Activated T-helper 17 cell treated with anti-CD3 and anti-CD28 coated beads, Interleukin-2, amount 50 U/mL, for 72 hours (primary cell): Measurements from ENCODE around the gene ADAMTSL2. TPM values are rescaled to one million over a fixed set of nuclear protein-coding genes. Genes with fewer than 3 reads are reported as not detected.

Experiments
- ATAC-seq: fragments of 150-1000 bp; cut with Tn5 transposase; replicated peaks from 2 replicates; pipeline ENCODE4 v1.10.0; 2021; ENCODE audit warnings: mild to moderate bottlenecking, moderate library complexity
- H3K27ac Mint-ChIP-seq: one replicate; pipeline ENCODE4 v1.8.0; 2022; ENCODE audit warnings: mixed read lengths
- H3K27me3 Mint-ChIP-seq: one replicate; pipeline ENCODE4 v1.8.0; 2022; ENCODE audit warnings: mixed read lengths
- H3K36me3 Mint-ChIP-seq: one replicate; pipeline ENCODE4 v1.8.0; 2022; ENCODE audit warnings: low read depth, mild to moderate bottlenecking, mixed read lengths
- H3K4me1 Mint-ChIP-seq: one replicate; pipeline ENCODE4 v1.8.0; 2022; ENCODE audit warnings: mixed read lengths
- H3K4me3 Mint-ChIP-seq: one replicate; pipeline ENCODE4 v1.8.0; 2022; ENCODE audit warnings: mild to moderate bottlenecking, mixed read lengths
- H3K9me3 Mint-ChIP-seq: one replicate; pipeline ENCODE4 v1.8.0; 2022; ENCODE audit warnings: mixed read lengths
- total RNA-seq, 2 donors: library from RNA; stranded (reverse); gene quantifications; one replicate each; pipeline ENCODE4 v1.2.3, GENCODE V29; 2022

Gene ADAMTSL2
- total RNA-seq, 2 donors from 2014 or later = not detected

DNA sequence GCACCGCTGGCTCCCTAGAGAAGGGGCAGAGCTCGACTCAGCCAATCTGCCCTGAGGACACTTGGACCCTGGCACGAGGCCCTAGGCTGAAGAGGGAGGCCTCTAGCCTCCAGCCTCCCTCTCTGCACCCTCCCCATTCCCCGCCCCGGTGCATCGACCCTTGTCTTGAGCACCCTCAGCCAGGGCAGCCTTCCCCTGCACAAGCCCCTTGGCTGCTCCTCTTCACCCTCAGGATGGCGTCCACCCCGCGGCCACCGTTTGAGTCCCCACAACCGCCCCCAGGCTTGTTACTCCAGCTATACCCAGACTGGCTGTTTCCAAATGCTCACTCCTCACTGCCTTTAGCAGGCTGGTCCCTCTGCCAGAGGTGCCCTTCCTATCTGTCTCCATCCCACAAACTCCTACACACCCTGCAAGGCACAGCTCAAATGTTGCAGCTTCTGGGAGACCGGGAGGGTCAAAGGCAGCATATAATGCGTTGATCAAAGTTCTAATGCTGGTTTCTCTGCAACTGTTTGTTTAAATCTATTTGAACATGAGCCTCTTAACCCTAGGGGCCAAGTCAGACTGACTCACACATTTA, 81.2 kb downstream of the ADAMTSL2 start:
- Mint-ChIP-seq H3K4me1 (peaks cover 8% of the 10 kb centered on the region), H3K27me3 (peaks cover 17% of the 10 kb centered on the region), H3K4me3 (no peak overlapping the region), H3K9me3 (no peaks in the 10 kb centered on the region), H3K27ac (no peak overlapping the region), H3K36me3 (no peaks in the 10 kb centered on the region)
- no peak for ATAC-seq

DNA sequence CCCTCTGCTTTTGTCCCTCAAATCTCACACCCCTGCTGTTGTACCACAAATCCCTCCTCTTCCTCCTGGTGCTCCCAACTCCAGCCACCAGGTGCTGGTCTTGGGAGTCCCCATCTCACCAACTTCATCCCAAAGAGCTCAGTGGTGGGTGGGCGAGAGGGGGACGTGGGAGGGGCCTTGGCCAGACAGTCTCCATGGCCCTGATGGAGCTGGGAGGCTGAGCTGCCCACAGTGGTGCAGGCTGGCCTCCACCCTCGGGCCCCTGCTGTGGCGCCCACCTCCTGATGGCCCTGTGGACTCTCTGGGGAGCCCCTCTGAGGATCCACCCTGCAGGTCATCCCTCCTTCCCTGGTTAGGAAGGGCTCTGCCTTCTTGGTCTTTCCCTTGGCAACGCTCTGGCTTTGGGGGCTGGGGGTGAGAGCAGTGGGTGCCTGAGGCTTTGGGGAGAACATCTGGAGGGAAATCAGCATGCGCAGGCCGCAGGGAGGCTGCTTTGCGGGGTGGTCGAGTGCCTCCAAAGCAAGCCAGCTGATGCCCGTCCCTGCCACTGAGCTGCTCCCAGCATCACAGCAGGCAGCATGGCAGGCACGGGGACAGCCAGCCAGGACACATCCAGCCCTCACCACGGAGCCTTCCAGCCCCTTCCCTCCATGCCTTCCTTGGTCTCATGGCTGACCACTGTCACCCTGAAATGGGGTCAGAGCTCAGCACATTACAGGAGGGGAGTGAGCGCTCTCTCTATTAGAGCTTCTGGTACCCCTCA, 82.3 kb downstream of the ADAMTSL2 start:
- Mint-ChIP-seq H3K9me3 (no peaks in the 10 kb centered on the region), H3K27ac (no peak overlapping the region), H3K4me1 (peaks cover 12% of the 10 kb centered on the region), H3K27me3 (peaks cover 8% of the 10 kb centered on the region), H3K36me3 (no peaks in the 10 kb centered on the region), H3K4me3 (no peak overlapping the region)
- ATAC-seq = no peak

DNA sequence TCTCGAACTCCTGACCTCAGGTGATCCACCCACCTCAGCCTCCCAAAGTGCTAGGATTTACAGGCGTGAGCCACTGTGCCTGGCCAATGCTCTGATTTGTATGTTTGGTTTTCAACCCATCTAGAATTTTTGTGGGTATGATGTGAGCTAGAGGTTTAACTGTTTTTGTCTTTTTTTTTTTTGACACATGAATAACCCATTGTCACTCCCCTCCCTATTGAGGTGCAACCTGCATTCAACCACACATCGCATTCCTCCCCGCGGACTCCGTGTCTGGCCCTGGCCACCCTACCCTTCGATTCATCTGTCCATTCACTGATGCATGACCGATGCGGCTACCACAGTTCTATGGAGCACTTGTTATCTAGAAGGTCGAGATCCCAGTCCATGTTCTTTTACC, 84.2 kb downstream of the ADAMTSL2 start:
- no peak overlapping the region for H3K27ac Mint-ChIP-seq
- no peak for ATAC-seq

DNA sequence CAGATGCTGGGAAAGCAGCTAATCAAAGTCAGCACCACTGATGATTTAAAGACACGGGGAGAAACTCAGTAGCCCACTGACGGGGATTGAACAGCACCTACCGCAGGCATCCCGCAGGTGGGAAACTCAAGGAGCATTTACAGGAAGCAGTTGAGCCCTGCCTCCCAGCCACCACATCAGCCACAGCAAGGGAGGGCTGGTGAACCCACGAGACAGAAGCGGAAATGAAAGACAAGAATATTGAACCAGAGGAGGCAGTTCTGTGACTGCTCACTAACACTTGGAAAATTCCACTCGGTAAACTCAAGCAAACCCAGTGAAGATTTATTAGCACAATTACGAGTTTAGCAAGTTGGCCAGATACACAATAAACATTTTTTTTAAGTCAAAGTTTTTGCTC, 85.3 kb downstream of the ADAMTSL2 start:
- Mint-ChIP-seq H3K4me1 (peaks cover 12% of the 10 kb centered on the region), H3K27ac (peak overlapping the region; percentile 59), H3K27me3 (peaks cover 3% of the 10 kb centered on the region), H3K9me3 (no peaks in the 10 kb centered on the region), H3K36me3 (no peaks in the 10 kb centered on the region), H3K4me3 (peak overlapping the region; percentile 58)
- ATAC-seq = peak; percentile 83

More for the DNA sequence above, 84.2 kb downstream of the ADAMTSL2 start:
- Mint-ChIP-seq H3K4me1 (peaks cover 12% of the 10 kb centered on the region), H3K36me3 (no peaks in the 10 kb centered on the region), H3K4me3 (no peak overlapping the region), H3K27me3 (peaks cover 3% of the 10 kb centered on the region), H3K9me3 (no peaks in the 10 kb centered on the region)

DNA sequence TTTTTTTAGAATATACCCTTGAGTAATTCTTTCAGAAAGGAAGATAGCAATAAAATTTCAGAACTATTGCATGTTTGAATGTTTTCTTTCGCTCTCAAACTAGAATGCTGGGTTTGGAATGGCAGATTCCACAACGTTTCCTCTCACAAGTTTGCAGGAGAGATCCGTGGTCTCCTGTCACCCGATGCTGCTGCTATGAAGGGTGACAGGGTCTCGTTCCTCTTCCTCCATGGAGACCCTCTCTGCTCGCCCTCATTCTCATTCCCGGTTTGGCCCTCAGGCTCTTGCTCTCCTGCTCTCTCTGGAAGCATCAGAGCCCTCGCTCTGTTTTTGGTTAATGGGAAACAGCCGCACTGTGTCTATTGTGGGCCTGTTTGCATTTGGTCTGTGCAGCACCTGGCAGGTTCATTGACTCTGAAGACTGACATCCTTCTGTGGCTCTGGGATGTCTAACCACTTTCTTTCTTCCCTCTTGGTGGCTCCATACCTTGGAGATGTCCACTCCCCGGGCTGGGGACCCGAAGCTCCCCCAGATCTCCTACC, 87.3 kb downstream of the ADAMTSL2 start:
- H3K9me3 Mint-ChIP-seq = peaks cover 10% of the 10 kb centered on the region
- H3K27ac Mint-ChIP-seq = no peak overlapping the region
- no peak for ATAC-seq
- peaks cover 12% of the 10 kb centered on the region for H3K4me1 Mint-ChIP-seq
- H3K27me3 Mint-ChIP-seq = peaks cover 8% of the 10 kb centered on the region
- no peak overlapping the region for H3K4me3 Mint-ChIP-seq
- no peaks in the 10 kb centered on the region for H3K36me3 Mint-ChIP-seq

DNA sequence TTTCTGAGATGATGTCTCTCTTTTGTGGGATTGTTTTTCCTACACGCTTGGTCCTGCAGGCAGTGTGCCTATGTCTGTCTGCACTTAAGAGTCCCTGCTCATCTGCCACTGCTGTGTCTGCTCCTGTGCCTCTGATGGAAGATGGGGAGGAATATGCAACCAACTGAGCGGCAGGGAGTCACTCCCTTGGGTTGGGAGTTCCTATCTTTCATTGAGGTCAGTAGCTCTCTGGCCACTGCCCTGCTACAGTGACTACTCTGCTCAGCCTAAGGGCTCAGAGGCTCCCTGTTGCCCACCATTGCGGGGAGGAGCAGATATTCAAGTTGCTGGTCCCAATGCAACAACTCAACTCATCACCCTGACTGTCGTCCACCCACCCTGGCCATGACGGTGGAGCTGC, 88.1 kb downstream of the ADAMTSL2 start:
- Mint-ChIP-seq H3K36me3 (no peaks in the 10 kb centered on the region), H3K27me3 (peaks cover 8% of the 10 kb centered on the region), H3K4me1 (peaks cover 12% of the 10 kb centered on the region), H3K27ac (no peak overlapping the region), H3K4me3 (no peak overlapping the region), H3K9me3 (peaks cover 10% of the 10 kb centered on the region)
- no peak for ATAC-seq

Other genes starting within 250 kb of the ADAMTSL2 start
- 10 to 100 TPM; 17.4 to 26.3 TPM for gene SURF6, start 198.5 kb upstream of the ADAMTSL2 start, total RNA-seq
- 10 to 100 TPM; 21.3 to 29.9 TPM for gene MED22, start 186.6 kb upstream of the ADAMTSL2 start, total RNA-seq
- gene RPL7A, start 186.5 kb upstream of the ADAMTSL2 start, total RNA-seq = 1,000 to 10,000 TPM; 3,005 to 3,350 TPM
- gene SURF1, start 178.2 kb upstream of the ADAMTSL2 start, total RNA-seq = 10 to 100 TPM; 13.9 to 25.4 TPM
- 10 to 100 TPM in 1 of 2 donors, 1 to 10 TPM in 1; 7.0 to 17.3 TPM for gene SURF2, start 178.2 kb upstream of the ADAMTSL2 start, total RNA-seq
- 100 to 1,000 TPM; 315 to 380 TPM for gene SURF4, start 158.6 kb upstream of the ADAMTSL2 start, total RNA-seq
- under 1 TPM in 1 of 2 donors, not detected in 1; 0.77 TPM for gene STKLD1, start 158.3 kb upstream of the ADAMTSL2 start, total RNA-seq
- gene REXO4, start 116.7 kb upstream of the ADAMTSL2 start, total RNA-seq = 10 to 100 TPM; 26.1 to 36.5 TPM
- 1 to 10 TPM; 1.2 to 3.9 TPM for gene ADAMTS13, start 112.3 kb upstream of the ADAMTSL2 start, total RNA-seq
- gene CACFD1, start 74.7 kb upstream of the ADAMTSL2 start, total RNA-seq = 1 to 10 TPM in 1 of 2 donors, under 1 TPM in 1; 0.41 to 3.0 TPM
- gene SLC2A6, start 55.6 kb upstream of the ADAMTSL2 start, total RNA-seq = 1 to 10 TPM; 1.2 to 1.4 TPM
- not detected for gene MYMK, start 9.7 kb upstream of the ADAMTSL2 start, total RNA-seq
- gene FAM163B, start 74.7 kb downstream of the ADAMTSL2 start, total RNA-seq = not detected
- not detected for gene DBH, start 101.7 kb downstream of the ADAMTSL2 start, total RNA-seq
- gene SARDH, start 203.6 kb downstream of the ADAMTSL2 start, total RNA-seq = 1 to 10 TPM; 2.7 to 2.8 TPM